Progenitor cell of endocrine pancreas (in vitro differentiated cells): ENCODE measurements around the gene ZFP36. TPM values are rescaled to one million over a fixed set of nuclear protein-coding genes. Genes with fewer than 3 reads are reported as not detected.

Source experiments
- DNase-seq: peaks from one replicate; pipeline ENCODE4 v3.0.0; 2021; ENCODE audit warnings: low spot score; ENCODE audit not compliant: unreplicated experiment
- H3K27ac Mint-ChIP-seq: 2 replicates; pipeline ENCODE4 v1.8.0; 2021; ENCODE audit warnings: mild to moderate bottlenecking, moderate library complexity, mixed read lengths
- H3K27me3 Mint-ChIP-seq: 2 replicates; pipeline ENCODE4 v1.8.0; 2021; ENCODE audit warnings: mixed read lengths
- H3K36me3 Mint-ChIP-seq: 2 replicates; pipeline ENCODE4 v1.8.0; 2022; ENCODE audit warnings: mixed read lengths; ENCODE audit not compliant: insufficient read depth
- H3K4me1 Mint-ChIP-seq: 2 replicates; pipeline ENCODE4 v1.8.0; 2021; ENCODE audit warnings: low read depth, mixed read lengths
- H3K4me3 Mint-ChIP-seq: 2 replicates; pipeline ENCODE4 v1.8.0; 2021; ENCODE audit warnings: low read depth, mild to moderate bottlenecking, moderate library complexity, mixed read lengths
- H3K9me3 Mint-ChIP-seq: 2 replicates; pipeline ENCODE4 v1.8.0; 2021; ENCODE audit warnings: low read depth, mixed read lengths
- total RNA-seq: library from RNA; stranded (reverse); gene quantifications from 2 replicates; pipeline ENCODE4 v1.2.1, GENCODE V29; 2021
- TF ChIP-seq, protein P1 (sequence below): fragments of 200-600 bp; sonication (generic); IDR thresholded peaks from one replicate; pipeline ENCODE4 v1.5.0; 2021; ENCODE audit warnings: antibody characterized with exemption, mild to moderate bottlenecking; ENCODE audit not compliant: unreplicated experiment

The ZFP36 gene
- total RNA-seq, 1 donor from 2014 or later = 10.5 TPM

GRCh38 chr19:39365531-39365930 is 41.1 kb upstream of the ZFP36 start:
- H3K27ac Mint-ChIP-seq = no peak overlapping the region
- TF ChIP-seq, protein P1, sequence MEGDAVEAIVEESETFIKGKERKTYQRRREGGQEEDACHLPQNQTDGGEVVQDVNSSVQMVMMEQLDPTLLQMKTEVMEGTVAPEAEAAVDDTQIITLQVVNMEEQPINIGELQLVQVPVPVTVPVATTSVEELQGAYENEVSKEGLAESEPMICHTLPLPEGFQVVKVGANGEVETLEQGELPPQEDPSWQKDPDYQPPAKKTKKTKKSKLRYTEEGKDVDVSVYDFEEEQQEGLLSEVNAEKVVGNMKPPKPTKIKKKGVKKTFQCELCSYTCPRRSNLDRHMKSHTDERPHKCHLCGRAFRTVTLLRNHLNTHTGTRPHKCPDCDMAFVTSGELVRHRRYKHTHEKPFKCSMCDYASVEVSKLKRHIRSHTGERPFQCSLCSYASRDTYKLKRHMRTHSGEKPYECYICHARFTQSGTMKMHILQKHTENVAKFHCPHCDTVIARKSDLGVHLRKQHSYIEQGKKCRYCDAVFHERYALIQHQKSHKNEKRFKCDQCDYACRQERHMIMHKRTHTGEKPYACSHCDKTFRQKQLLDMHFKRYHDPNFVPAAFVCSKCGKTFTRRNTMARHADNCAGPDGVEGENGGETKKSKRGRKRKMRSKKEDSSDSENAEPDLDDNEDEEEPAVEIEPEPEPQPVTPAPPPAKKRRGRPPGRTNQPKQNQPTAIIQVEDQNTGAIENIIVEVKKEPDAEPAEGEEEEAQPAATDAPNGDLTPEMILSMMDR = no peak
- no peaks in the 10 kb centered on the region for H3K9me3 Mint-ChIP-seq
- no peak for DNase-seq
- peaks cover 14% of the 10 kb centered on the region for H3K36me3 Mint-ChIP-seq
- H3K4me3 Mint-ChIP-seq = no peak overlapping the region
- no peaks in the 10 kb centered on the region for H3K27me3 Mint-ChIP-seq
- H3K4me1 Mint-ChIP-seq = no peaks in the 10 kb centered on the region

GRCh38 chr19:39369200-39369599 is 37.4 kb upstream of the ZFP36 start:
- H3K36me3 Mint-ChIP-seq = peaks cover 21% of the 10 kb centered on the region
- TF ChIP-seq, protein P1 = no peak
- no peaks in the 10 kb centered on the region for H3K9me3 Mint-ChIP-seq
- H3K27me3 Mint-ChIP-seq = no peaks in the 10 kb centered on the region
- no peak for DNase-seq
- no peak overlapping the region for H3K27ac Mint-ChIP-seq
- H3K4me1 Mint-ChIP-seq = no peaks in the 10 kb centered on the region
- H3K4me3 Mint-ChIP-seq = no peak overlapping the region

DNA sequence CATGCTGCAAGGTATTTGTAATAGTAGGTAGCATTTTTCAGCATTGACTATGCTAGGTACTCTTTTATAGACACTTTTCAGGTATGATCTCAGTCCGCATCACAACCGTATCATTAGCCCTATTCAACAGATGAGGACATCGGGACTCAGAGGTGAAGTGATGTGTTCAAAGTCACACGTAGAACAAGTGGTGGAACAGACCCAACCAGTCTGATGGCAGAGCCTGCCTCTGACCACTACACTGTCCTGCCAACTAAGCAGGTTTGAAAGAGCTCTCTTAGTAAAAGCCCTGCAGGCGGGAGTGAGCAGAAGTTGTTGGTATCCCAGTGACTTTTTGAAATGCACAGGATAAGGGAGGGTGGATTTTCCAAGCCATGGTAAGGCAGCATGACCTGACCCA is 35.9 kb upstream of the ZFP36 start:
- Mint-ChIP-seq H3K27me3 (no peaks in the 10 kb centered on the region), H3K9me3 (no peaks in the 10 kb centered on the region), H3K27ac (no peak overlapping the region), H3K4me3 (no peak overlapping the region), H3K4me1 (no peaks in the 10 kb centered on the region), H3K36me3 (peaks cover 22% of the 10 kb centered on the region)
- DNase-seq = no peak
- TF ChIP-seq, protein P1 = no peak

- Mint-ChIP-seq H3K27ac (no peak overlapping the region), H3K36me3 (peaks cover 30% of the 10 kb centered on the region), H3K27me3 (no peaks in the 10 kb centered on the region), H3K9me3 (no peaks in the 10 kb centered on the region), H3K4me1 (no peaks in the 10 kb centered on the region), H3K4me3 (no peak overlapping the region)
- no peak for DNase-seq
- TF ChIP-seq, protein P1 = no peak
Measured at GRCh38 chr19:39372047-39372802, 34.4 kb upstream of the ZFP36 start.

- no peak for DNase-seq
- TF ChIP-seq, protein P1 = no peak
- H3K9me3 Mint-ChIP-seq = no peaks in the 10 kb centered on the region
- no peaks in the 10 kb centered on the region for H3K27me3 Mint-ChIP-seq
- H3K27ac Mint-ChIP-seq = peak overlapping the region; percentile 25
- no peaks in the 10 kb centered on the region for H3K4me1 Mint-ChIP-seq
- H3K4me3 Mint-ChIP-seq = no peak overlapping the region
- H3K36me3 Mint-ChIP-seq = peaks cover 31% of the 10 kb centered on the region
Measured at GRCh38 chr19:39372941-39373340, 33.7 kb upstream of the ZFP36 start.
